ENCODE results near the gene PTPRO. TPM values are rescaled to one million over a fixed set of nuclear protein-coding genes. Genes with fewer than 3 reads are reported as not detected.

Gene PTPRO
- total RNA-seq, 1 donor from 2014 or later = 10.6 TPM

DNA sequence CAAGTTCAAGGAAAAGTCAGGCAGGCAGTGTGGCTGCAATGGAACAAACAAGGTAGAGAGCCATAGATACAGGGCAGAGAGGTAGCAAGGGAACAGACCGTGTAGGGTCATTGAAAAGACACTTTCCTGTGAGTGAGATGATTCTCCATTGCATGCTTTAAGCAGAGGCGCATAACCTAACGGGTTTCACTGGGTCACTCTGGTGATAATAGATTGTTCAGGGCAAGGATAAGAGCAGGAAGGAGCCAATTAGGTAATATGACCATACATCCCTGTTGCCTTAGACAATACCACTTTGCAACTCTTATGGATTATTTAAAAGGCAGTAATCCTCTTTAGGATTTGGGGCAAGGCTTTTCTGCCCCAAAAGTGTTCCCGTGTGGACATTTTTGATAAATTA is 214.1 kb downstream of the PTPRO start:
- H3K27ac ChIP-seq = no peak overlapping the region
- intact Hi-C loops (cut with DNase I) = loop anchor here (10.0 kb wide), 1 partner anchor 48 kb away; no protein-coding TSS in a partner anchor
- H3K4me3 ChIP-seq = no peak overlapping the region
- TF ChIP-seq, protein P1, sequence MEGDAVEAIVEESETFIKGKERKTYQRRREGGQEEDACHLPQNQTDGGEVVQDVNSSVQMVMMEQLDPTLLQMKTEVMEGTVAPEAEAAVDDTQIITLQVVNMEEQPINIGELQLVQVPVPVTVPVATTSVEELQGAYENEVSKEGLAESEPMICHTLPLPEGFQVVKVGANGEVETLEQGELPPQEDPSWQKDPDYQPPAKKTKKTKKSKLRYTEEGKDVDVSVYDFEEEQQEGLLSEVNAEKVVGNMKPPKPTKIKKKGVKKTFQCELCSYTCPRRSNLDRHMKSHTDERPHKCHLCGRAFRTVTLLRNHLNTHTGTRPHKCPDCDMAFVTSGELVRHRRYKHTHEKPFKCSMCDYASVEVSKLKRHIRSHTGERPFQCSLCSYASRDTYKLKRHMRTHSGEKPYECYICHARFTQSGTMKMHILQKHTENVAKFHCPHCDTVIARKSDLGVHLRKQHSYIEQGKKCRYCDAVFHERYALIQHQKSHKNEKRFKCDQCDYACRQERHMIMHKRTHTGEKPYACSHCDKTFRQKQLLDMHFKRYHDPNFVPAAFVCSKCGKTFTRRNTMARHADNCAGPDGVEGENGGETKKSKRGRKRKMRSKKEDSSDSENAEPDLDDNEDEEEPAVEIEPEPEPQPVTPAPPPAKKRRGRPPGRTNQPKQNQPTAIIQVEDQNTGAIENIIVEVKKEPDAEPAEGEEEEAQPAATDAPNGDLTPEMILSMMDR (IDR thresholded peaks at IDR 0.05) = no peak
- no peaks in the 10 kb centered on the region for H3K9me3 ChIP-seq
- DNase-seq (no peak), ATAC-seq (no peak)
- no peaks in the 10 kb centered on the region for H3K36me3 ChIP-seq
- H3K27me3 ChIP-seq = no peaks in the 10 kb centered on the region
- no peaks in the 10 kb centered on the region for H3K4me1 ChIP-seq

DNA sequence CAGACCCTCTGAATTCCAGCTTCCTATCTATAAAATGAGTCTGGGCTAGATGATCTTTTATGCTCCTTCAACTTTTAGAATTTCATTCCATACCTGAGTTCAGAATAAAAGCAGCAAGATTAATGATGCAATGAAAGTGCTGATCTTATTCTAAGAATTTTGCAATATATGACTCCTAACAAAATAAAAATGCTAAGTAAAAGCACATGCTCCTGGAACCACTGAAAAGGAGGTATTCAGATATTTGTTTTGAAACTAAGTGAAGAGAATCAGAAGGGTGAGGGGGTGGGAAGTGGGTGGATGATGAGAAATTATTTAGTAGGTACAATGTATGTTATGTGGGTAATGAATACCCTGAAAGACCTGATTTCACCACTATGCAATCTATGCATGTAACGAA is 216.6 kb downstream of the PTPRO start:
- Histone ChIP-seq H3K9me3 (no peaks in the 10 kb centered on the region), H3K4me3 (no peak overlapping the region), H3K36me3 (no peaks in the 10 kb centered on the region), H3K27me3 (no peaks in the 10 kb centered on the region), H3K4me1 (no peaks in the 10 kb centered on the region), H3K27ac (no peak overlapping the region)
- ATAC-seq (no peak), DNase-seq (no peak)
- intact Hi-C loops (cut with DNase I) = loop anchor here (10.0 kb wide), 1 partner anchor 46 kb away; no protein-coding TSS in a partner anchor
- TF ChIP-seq, protein P1 (IDR thresholded peaks at IDR 0.05) = no peak

DNA sequence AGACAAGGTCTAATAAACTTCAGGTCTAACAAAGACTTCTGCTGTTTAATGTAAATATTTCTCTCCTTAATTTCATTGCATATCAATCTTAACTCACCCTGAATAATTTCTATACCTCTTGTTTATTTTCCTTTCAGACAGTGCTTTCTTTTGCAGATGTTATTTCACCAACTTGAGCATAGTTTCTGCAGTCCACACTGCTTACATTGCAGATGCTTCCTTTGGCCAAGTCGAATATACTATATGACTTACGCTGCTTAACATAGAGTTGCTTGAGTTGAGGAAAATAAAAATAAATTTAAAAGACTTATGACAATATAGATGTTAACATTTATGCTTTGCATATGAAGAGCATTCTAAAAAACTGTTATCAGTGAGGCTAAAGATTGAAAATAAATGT is 217.7 kb downstream of the PTPRO start:
- intact Hi-C loops (cut with DNase I) = no loop called here
- H3K27me3 ChIP-seq = no peaks in the 10 kb centered on the region
- no peak overlapping the region for H3K4me3 ChIP-seq
- no peaks in the 10 kb centered on the region for H3K4me1 ChIP-seq
- ATAC-seq (no peak), DNase-seq (no peak)
- TF ChIP-seq, protein P1 (IDR thresholded peaks at IDR 0.05) = no peak
- no peaks in the 10 kb centered on the region for H3K9me3 ChIP-seq
- H3K27ac ChIP-seq = no peak overlapping the region
- no peaks in the 10 kb centered on the region for H3K36me3 ChIP-seq

DNA sequence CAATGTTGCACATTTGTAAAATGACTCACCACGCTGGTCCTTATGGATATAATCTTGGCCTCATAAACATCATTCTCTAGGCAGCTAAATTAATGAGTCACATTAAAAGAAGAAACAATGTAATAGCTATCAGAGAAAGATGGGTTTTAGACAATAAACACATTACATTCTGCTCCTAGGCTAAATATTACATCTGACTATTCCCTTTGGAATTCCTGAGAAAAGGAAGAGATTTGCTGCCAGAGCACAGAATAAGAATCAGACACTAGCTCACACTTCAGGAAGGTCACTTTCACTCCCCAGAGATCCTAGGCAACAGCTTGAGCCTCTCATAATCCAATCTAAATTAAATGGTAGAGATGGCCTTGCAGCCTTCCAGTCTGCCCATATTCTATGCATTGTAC is 218.2 kb downstream of the PTPRO start:
- DNase-seq = no peak
- intact Hi-C loops (cut with DNase I) = no loop called here
- no peak for ATAC-seq
- Histone ChIP-seq H3K36me3 (no peaks in the 10 kb centered on the region), H3K27ac (no peak overlapping the region), H3K9me3 (no peaks in the 10 kb centered on the region), H3K4me3 (no peak overlapping the region), H3K4me1 (no peaks in the 10 kb centered on the region), H3K27me3 (no peaks in the 10 kb centered on the region)
- TF ChIP-seq, protein P1 (IDR thresholded peaks at IDR 0.05) = no peak

DNA sequence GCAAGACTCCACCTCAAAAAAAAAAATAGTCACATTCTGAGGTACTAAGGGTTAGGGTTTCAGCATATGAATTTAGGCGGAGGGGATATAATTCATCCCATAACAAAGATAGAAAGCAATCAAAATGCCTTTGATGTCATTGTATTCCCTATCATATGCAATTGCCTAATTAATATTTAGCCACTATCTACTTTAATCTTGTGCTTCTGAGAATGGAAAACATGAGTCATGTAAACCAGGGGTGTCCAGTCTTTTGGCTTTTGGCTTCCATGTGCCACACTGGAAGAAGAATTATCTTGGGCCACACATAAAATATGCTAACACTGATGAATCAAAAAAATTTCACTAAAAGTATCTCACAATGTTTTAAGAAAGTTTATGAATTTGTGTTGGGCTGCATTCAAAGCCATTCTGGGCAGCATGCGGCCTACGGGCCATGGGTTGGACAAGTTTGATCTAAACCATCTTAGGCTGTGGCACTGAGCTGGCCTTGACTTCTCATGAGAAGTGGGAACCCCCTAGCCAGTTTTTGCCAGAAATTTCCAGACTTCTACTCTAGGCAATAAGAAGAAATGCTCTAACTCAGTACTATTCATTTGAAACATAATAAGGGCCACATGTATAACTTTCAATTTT is 219.8 kb downstream of the PTPRO start:
- H3K4me1 ChIP-seq = no peaks in the 10 kb centered on the region
- no peaks in the 10 kb centered on the region for H3K36me3 ChIP-seq
- no peaks in the 10 kb centered on the region for H3K27me3 ChIP-seq
- intact Hi-C loops (cut with DNase I) = no loop called here
- H3K4me3 ChIP-seq = no peak overlapping the region
- TF ChIP-seq, protein P1 (IDR thresholded peaks at IDR 0.05) = no peak
- ATAC-seq = no peak
- no peaks in the 10 kb centered on the region for H3K9me3 ChIP-seq
- no peak for DNase-seq
- H3K27ac ChIP-seq = no peak overlapping the region

DNA sequence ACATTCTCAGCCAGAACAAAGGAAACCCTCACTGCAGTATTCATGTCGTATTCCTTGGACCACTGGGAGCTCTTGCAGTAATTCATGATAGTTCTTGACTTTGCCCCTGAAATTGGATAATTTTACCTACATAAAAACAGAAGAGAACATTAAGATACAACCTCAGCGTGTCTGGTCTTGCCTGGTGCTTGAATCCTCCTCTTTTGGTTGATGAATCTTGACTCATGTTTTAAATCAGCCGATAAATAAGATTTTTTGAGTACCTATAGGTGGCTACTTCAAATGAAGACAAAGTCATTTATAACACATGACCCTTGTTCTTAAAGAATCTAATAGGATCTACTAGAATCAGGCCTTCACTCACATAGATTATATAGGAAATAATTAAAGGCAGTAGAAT is 221.0 kb downstream of the PTPRO start:
- Histone ChIP-seq H3K27ac (no peak overlapping the region), H3K4me1 (no peaks in the 10 kb centered on the region), H3K36me3 (no peaks in the 10 kb centered on the region), H3K9me3 (no peaks in the 10 kb centered on the region), H3K4me3 (no peak overlapping the region), H3K27me3 (no peaks in the 10 kb centered on the region)
- intact Hi-C loops (cut with DNase I) = no loop called here
- DNase-seq (no peak), ATAC-seq (no peak)
- TF ChIP-seq, protein P1 (IDR thresholded peaks at IDR 0.05) = no peak
